ENCODE results near the gene GPATCH4.

- no peak for TF ChIP-seq CTCF (IDR thresholded peaks at IDR 0.05)
- TF ChIP-seq POLR2AphosphoS5 (IDR thresholded peaks at IDR 0.05; ENCODE audit: low read depth, low read length) = no peak
- TF ChIP-seq REST (IDR thresholded peaks at IDR 0.05; ENCODE audit: insufficient read depth in 1 of 2, low read depth in 2 of 2, low read length in 1 of 2) = no peak
Observed at GRCh38 chr1:156616463-156616862, 15.2 kb upstream of the GPATCH4 start.

Measured in Panc1 (cell line).